Measurements from ENCODE around the gene PPP1R12A.

GRCh38 chr12:79822475-79822874, 112.4 kb downstream of the PPP1R12A start:
- TF ChIP-seq CTCF (IDR thresholded peaks at IDR 0.05) (no peak), POLR2AphosphoS5 (IDR thresholded peaks at IDR 0.05) (no peak), POLR2A (IDR thresholded peaks at IDR 0.05) (no peak), EP300 (IDR thresholded peaks at IDR 0.05; ENCODE audit: low read depth) (no peak)

Data from transverse colon (tissue), 4 donors.